ENCODE data around the gene NDRG4. TPM values are rescaled to one million over a fixed set of nuclear protein-coding genes. Genes with fewer than 3 reads are reported as not detected.

Gene NDRG4
- polyA plus RNA-seq, 1 of the 3 experiments (the other 2 are of a cell fraction) = 52.0 TPM

GRCh38 chr16:58451265-58451689 is 48.7 kb upstream of the NDRG4 start:
- H3K9me3 ChIP-seq = no peaks in the 10 kb centered on the region
- H3K4me1 ChIP-seq (ENCODE audit: control insufficient read depth in 1 of 2, insufficient read depth in 2 of 2, low read depth in 1 of 2, low read length in 1 of 2) = peaks cover 6 to 41% of the 10 kb centered on the region in 2 experiments
- H3K4me2 ChIP-seq = peak overlapping the region; percentile 39; the same call in 1 of the 2 replicates
- no peaks in the 10 kb centered on the region for H3K79me2 ChIP-seq (ENCODE audit: insufficient read depth)
- no peaks in the 10 kb centered on the region for H3K27me3 ChIP-seq (ENCODE audit: insufficient read depth)
- H3K9me2 ChIP-seq = no peaks in the 10 kb centered on the region
- no peak overlapping the region for H2AFZ ChIP-seq (ENCODE audit: low read depth)
- H3K4me3 ChIP-seq (ENCODE audit: low read depth in 2 of 2, low read length in 1 of 2) = no peak overlapping the region
- 83% methylated on average over 3 of the region's 3 CpGs for WGBS (ENCODE audit: low lambda C conversion rate)
- no peak for TF ChIP-seq RCOR1 (IDR thresholded peaks at IDR 0.05; ENCODE audit: low read length)
- peak in 1 of 2 experiments; percentile 20; a peak in 1 of 4 replicates for TF ChIP-seq EP300 (IDR thresholded peaks at IDR 0.05; ENCODE audit: borderline replicate concordance in 1 of 2, low read depth in 1 of 2, low read length in 1 of 2)
- no peak for TF ChIP-seq RAD21 (IDR thresholded peaks at IDR 0.05; ENCODE audit: low read length)
- TF ChIP-seq FOXM1 (IDR thresholded peaks at IDR 0.05; ENCODE audit: low read depth) = no peak
- TF ChIP-seq YY1 (IDR thresholded peaks at IDR 0.05; ENCODE audit: low read depth) = no peak
- TF ChIP-seq SMC3 (IDR thresholded peaks at IDR 0.05; ENCODE audit: low read depth, low read length) = no peak
- no peak for TF ChIP-seq TEAD4 (IDR thresholded peaks at IDR 0.05; ENCODE audit: borderline replicate concordance, insufficient read depth)
- TF ChIP-seq SIN3A (IDR thresholded peaks at IDR 0.05; ENCODE audit: borderline replicate concordance, low read depth, low read length) = no peak
- H3K9ac ChIP-seq = no peak overlapping the region
- ChIA-PET CTCF (interaction anchor here (3.9 to 5.8 kb wide), 2 partner anchors 37 to 115 kb away, joined by 19 to 26 read pairs; no protein-coding TSS in a partner anchor), POLR2A (interaction anchor here (1.4 kb wide), 1 partner anchor 59 kb away, joined by 4 read pairs; the partner anchor contains the start of gene GINS3)
- H3F3A ChIP-seq (replicated peaks; ENCODE audit: insufficient read depth) = peaks cover 16% of the 10 kb centered on the region
- H3K36me3 ChIP-seq (replicated peaks in 1 of 2; ENCODE audit: control insufficient read depth in 1 of 2, insufficient read depth in 2 of 2, low read length in 1 of 2) = no peaks in the 10 kb centered on the region
- DNase-seq = peak; percentile 50
- H4K20me1 ChIP-seq (ENCODE audit: insufficient read depth) = peaks cover 3% of the 10 kb centered on the region; the same call in 1 of the 2 replicates
- H3K27ac ChIP-seq (ENCODE audit: low read depth in 2 of 2, low read length in 1 of 2) = peak overlapping the region; percentile 62 to 70; a peak in 3 of 4 replicates

- H4K20me1 ChIP-seq (ENCODE audit: insufficient read depth) = peaks cover 3% of the 10 kb centered on the region; the same call in 1 of the 2 replicates
- no peaks in the 10 kb centered on the region for H3K9me3 ChIP-seq
- peak overlapping the region; percentile 39; the same call in 1 of the 2 replicates for H3K4me2 ChIP-seq
- H3K4me3 ChIP-seq (ENCODE audit: low read depth in 2 of 2, low read length in 1 of 2) = no peak overlapping the region
- peaks cover 6 to 43% of the 10 kb centered on the region in 2 experiments for H3K4me1 ChIP-seq (ENCODE audit: control insufficient read depth in 1 of 2, insufficient read depth in 2 of 2, low read depth in 1 of 2, low read length in 1 of 2)
- DNase-seq = no peak
- peak overlapping the region; percentile 62 to 70 for H3K27ac ChIP-seq (ENCODE audit: low read depth in 2 of 2, low read length in 1 of 2)
- no peaks in the 10 kb centered on the region for H3K36me3 ChIP-seq (replicated peaks in 1 of 2; ENCODE audit: control insufficient read depth in 1 of 2, insufficient read depth in 2 of 2, low read length in 1 of 2)
- WGBS (ENCODE audit: low lambda C conversion rate) = 3% methylated on average over 1 of the region's 1 CpG
- no peak overlapping the region for H3K9ac ChIP-seq
- H3K27me3 ChIP-seq (ENCODE audit: insufficient read depth) = no peaks in the 10 kb centered on the region
- H2AFZ ChIP-seq (ENCODE audit: low read depth) = no peak overlapping the region
- ChIA-PET CTCF (interaction anchor here (0.9 to 5.8 kb wide), 3 partner anchors 23 to 115 kb away, joined by 3 to 26 read pairs (median 19); no protein-coding TSS in a partner anchor), POLR2A (interaction anchor here (1.4 kb wide), 1 partner anchor 60 kb away, joined by 4 read pairs; the partner anchor contains the start of gene GINS3)
- peaks cover 16% of the 10 kb centered on the region for H3F3A ChIP-seq (replicated peaks; ENCODE audit: insufficient read depth)
- H3K79me2 ChIP-seq (ENCODE audit: insufficient read depth) = no peaks in the 10 kb centered on the region
- H3K9me2 ChIP-seq = no peaks in the 10 kb centered on the region
- no peak; the same call in 1 of the 2 replicates for TF ChIP-seq REST (IDR thresholded peaks at IDR 0.05; ENCODE audit: low read depth, low read length)
- peak; percentile 96 for TF ChIP-seq TCF12 (IDR thresholded peaks at IDR 0.05)
- TF ChIP-seq TEAD4 (IDR thresholded peaks at IDR 0.05; ENCODE audit: borderline replicate concordance, insufficient read depth) = peak; percentile 85; the same call in 1 of the 2 replicates
- TF ChIP-seq MAX (IDR thresholded peaks at IDR 0.05; ENCODE audit: low read depth) = peak; percentile 37; the same call in 1 of the 2 replicates
- TF ChIP-seq USF1 (IDR thresholded peaks at IDR 0.05; ENCODE audit: borderline replicate concordance, low read depth) = no peak
- peak; percentile 30 for TF ChIP-seq RAD21 (IDR thresholded peaks at IDR 0.05; ENCODE audit: low read length)
- TF ChIP-seq FOXJ3 (CRISPR knock-in tag; IDR thresholded peaks at IDR 0.05) = no peak
- no peak for TF ChIP-seq CHD2 (IDR thresholded peaks at IDR 0.05; ENCODE audit: low read length, partially characterized antibody)
- TF ChIP-seq EZH2phosphoT487 (IDR thresholded peaks at IDR 0.05; ENCODE audit: borderline replicate concordance, low read depth) = no peak
- TF ChIP-seq USF2 (IDR thresholded peaks at IDR 0.05; ENCODE audit: borderline replicate concordance, low read depth, low read length) = no peak
- no peak for TF ChIP-seq ELF1 (IDR thresholded peaks at IDR 0.05)
- TF ChIP-seq FOSL2 (IDR thresholded peaks at IDR 0.05; ENCODE audit: borderline replicate concordance, low read depth) = peak; percentile 70
- TF ChIP-seq JUND (IDR thresholded peaks at IDR 0.05) = peak; percentile 82
- TF ChIP-seq MEF2A (IDR thresholded peaks at IDR 0.05; ENCODE audit: borderline replicate concordance, low read depth) = no peak
- no peak for TF ChIP-seq SIN3A (IDR thresholded peaks at IDR 0.05; ENCODE audit: borderline replicate concordance, low read depth, low read length)
- TF ChIP-seq TAF1 (IDR thresholded peaks at IDR 0.05; ENCODE audit: borderline replicate concordance, low read depth, low read length) = no peak
- peak; percentile 75 for TF ChIP-seq RXRA (IDR thresholded peaks at IDR 0.05; ENCODE audit: borderline replicate concordance, low read depth)
- peak; percentile 38; the same call in 1 of the 2 replicates for TF ChIP-seq FOXM1 (IDR thresholded peaks at IDR 0.05; ENCODE audit: low read depth)
These were observed 48.0 kb upstream of the NDRG4 start for GRCh38 chr16:58451945-58452401.

All from SK-N-SH (cell line).